HG03342 (cell line): Measurements from ENCODE around the gene KRT33A.

Source experiments
- ATAC-seq: cut with Tn5 transposase; IDR thresholded peaks from one replicate; pipeline ENCODE4 v1.9.1; 2021; ENCODE audit warnings: mild to moderate bottlenecking, moderate library complexity; ENCODE audit not compliant: unreplicated experiment

Gene KRT33A

DNA sequence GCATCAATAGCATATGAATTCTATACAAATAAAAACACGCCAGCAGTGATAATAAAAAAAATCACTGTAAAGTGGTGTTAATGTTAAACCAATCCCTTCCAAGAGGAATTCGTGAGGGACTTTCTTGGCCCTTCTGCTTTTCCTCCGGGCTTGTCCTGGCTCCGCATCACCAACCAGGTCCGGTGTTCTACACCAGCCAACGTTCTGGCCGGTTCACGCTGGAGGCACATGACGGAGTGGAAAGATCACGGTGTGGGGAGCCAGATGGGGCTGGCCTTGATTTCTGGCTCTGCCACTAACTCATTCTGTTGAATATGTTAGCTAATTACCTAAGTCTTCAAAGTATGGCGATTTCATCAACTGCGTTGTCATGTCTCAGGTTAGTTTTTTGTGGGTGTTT lies 46.5 kb downstream of the KRT33A start:
- no peak for ATAC-seq

DNA sequence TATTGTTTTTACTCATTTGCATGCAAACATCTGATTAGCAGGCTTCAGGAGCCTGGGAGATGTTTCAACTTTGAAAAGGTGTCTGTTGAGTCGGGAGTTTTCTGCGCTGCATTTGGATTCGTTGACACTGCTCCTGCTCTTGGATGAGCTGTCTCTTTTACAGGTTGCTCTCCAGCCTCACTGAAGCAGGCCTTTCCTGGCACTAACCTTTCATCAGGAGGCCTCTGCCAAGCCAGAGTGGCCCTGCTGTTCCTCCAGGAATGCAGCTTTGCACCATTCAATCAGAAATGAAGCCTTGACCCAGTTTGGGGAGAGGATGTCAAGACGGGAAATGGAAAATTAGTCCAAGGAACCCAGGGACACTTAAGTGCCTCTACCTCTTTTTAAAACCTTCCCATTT lies 47.6 kb downstream of the KRT33A start:
- ATAC-seq = no peak

DNA sequence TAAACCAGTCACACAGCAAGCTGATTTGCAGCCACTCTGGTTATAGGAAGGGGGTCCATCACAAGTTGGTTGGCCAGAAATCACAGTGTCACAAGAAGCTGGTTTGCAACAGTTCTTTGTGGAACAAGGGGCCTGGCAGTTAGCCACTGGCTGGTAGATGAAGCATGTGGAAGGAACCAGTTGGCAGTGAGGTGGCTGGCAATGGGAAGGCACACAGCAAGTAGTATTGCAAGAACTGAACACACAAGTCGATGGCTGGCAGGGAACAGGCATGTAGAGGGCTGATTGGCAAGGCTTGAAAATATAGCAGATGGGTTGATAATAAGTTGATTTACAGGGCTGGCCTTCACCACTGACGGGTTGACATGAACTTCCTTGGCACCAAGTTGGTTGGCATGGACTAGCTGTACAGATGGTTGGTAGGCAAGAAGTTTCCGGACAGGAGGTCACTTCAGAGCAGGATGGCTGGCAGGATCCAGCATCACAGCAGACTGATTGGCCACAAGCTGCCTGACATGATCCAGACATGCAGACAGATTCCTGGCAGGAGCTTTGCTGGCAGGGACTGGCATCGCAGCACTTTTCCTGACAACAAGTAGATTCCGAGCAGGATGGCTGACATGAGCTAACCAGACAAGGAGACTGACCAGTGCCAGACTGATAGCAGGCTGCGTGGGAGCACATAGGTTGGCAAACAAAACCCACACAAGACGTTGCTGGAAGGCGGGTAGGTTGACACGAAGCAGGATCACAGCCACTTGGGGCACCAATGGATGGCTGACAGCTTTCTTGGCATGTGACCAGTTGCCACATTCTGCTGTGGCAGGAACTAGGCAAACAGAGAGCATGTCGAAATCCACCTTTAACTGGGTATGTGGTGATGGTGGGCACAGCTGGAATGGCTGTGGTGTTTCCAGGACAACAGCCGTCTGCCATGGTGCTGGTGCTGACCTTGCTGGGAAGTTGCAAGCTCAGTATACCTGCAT lies 48.4 kb downstream of the KRT33A start, which contains the start of gene KRTAP29-1:
TSS of gene KRTAP29-1 (minus strand) at position 936 of the 986 bp plus-strand sequence. CDS start at position 936, 0 bp downstream.
- no peak for ATAC-seq

DNA sequence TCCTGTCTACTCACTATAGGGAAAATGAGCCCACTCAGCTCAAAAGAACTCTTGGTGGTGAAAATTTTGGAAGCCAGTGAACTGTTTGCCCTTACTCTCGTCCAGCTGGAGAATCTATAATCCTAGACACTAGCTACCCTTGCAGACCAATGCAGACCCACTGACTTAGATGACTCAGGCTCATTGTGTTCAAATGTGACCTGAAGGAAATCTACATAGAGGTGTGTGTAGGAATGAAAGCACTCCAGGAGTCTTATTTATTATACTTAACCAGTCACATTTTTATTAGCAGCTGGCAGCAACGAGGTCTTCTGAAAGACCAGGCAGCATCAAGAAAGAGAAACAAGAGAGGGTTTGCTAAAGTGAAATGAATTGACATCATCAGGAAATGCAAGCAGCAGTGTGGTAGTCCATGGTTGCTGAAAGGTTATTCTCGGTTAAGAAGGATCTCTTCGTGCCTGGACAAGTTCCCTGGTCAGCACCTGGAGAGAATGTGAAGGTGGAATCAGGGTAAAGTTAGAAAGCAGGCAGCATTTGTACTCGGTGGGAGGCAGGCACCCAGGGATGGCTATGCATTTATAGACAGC lies 49.3 kb downstream of the KRT33A start:
- no peak for ATAC-seq

DNA sequence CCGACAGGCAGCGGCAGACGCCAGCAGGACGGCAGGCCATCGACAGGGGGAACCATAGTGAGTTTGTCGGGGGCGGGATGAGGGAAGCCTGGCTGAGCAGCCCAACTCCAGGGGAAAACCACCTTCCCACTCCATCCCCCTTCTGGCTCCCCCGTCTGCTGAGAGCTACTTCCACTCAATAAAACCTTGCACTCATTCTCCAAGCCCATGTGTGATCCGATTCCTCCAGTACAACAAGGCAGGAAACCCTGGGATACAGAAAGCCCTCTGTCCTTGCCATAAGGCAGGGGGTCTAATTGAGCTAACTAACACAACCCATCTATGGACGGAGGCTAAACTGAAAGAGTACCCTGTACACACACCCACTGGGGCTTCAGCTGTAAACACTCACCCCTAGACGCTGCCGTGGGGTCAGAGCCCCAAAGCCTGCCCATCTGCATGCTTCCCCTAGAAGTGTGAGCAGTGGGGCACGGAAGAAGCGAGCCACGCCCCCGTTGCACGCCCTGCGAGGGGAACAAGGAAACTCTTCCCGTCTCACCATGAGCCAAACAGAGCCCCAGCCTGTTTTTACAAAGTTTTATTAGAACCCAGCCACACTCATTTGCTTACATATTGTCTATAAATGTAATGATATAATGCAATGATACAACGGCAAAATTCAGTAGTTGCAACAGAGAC lies 52.0 kb downstream of the KRT33A start:
- ATAC-seq = no peak

DNA sequence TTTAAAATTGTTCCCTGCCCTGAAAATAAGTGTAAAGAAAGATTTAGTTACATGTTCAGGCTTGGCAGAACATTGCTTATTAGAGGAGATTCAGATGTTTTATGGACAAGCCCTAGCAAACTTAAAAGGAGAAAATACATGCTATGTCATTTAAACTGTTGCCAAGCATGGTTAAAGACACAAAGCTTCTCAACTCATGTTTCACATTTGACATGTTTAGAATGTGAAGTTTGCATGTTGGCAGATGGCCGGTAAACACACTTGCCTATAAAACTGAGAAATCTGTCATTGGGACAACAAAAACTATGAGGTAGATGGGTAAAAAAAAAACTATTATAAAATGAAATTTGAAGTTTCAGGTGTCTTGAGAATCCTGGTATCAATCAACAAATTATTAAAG lies 53.8 kb downstream of the KRT33A start:
- no peak for ATAC-seq
